ENCODE results near the gene NAA35.

NAA35 gene

GRCh38 chr9:86054695-86055094 lies 113.7 kb downstream of the NAA35 start:
- H3K4me3 ChIP-seq (replicated peaks; ENCODE audit: low read depth, low read length): no peak overlapping the region
- no peak for DNase-seq (ENCODE audit: extremely low read depth, low read depth)
- no peak for TF ChIP-seq CTCF (IDR thresholded peaks at IDR 0.05; ENCODE audit: low read depth, low read length, missing control alignments)

GRCh38 chr9:86057491-86057890 lies 116.5 kb downstream of the NAA35 start:
- no peak for DNase-seq (ENCODE audit: extremely low read depth, low read depth)
- no peak overlapping the region for H3K4me3 ChIP-seq (replicated peaks; ENCODE audit: low read depth, low read length)
- TF ChIP-seq CTCF (IDR thresholded peaks at IDR 0.05; ENCODE audit: low read depth, low read length, missing control alignments): no peak

DNA sequence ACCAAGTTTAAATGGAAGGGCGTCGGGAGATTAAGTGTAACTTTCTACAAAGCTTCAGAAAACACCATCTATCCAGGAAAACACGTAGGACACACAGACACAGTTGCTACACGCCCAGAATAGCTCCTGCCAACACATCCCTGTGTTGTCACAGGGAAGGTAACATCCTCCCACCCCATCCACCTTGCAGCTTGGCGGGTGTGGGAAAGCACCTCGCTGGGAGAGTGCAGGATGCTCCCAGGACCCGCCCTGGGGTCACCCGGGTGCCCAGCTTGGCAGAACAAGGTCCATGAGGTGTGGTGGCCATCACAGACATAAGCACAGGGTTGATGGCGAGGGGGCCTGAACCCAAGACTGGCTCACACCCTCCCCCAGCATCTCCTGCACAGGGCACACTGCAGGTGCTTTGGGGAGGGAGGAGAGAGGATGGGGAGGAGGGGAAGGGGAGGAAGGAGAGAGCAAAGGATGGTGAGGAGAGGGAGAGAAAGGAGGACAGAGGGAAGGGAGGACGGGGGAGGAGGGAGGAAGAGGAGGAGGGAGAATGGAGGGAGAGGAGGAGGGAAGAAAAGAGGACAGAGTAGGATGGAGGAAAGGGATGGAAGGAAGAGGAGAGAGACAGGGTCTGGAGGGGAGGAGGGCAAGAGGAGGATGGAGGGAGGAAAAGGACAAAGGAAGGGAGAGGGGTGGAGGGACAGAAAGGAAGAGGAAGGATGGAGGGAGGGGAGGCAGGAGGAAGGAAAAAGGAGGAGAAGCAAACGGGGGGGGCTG lies 121.2 kb downstream of the NAA35 start:
- H3K4me3 ChIP-seq (replicated peaks; ENCODE audit: low read depth, low read length): no peak overlapping the region
- TF ChIP-seq CTCF (IDR thresholded peaks at IDR 0.05; ENCODE audit: low read depth, low read length, missing control alignments): no peak
- no peak for DNase-seq (ENCODE audit: extremely low read depth, low read depth)

DNA sequence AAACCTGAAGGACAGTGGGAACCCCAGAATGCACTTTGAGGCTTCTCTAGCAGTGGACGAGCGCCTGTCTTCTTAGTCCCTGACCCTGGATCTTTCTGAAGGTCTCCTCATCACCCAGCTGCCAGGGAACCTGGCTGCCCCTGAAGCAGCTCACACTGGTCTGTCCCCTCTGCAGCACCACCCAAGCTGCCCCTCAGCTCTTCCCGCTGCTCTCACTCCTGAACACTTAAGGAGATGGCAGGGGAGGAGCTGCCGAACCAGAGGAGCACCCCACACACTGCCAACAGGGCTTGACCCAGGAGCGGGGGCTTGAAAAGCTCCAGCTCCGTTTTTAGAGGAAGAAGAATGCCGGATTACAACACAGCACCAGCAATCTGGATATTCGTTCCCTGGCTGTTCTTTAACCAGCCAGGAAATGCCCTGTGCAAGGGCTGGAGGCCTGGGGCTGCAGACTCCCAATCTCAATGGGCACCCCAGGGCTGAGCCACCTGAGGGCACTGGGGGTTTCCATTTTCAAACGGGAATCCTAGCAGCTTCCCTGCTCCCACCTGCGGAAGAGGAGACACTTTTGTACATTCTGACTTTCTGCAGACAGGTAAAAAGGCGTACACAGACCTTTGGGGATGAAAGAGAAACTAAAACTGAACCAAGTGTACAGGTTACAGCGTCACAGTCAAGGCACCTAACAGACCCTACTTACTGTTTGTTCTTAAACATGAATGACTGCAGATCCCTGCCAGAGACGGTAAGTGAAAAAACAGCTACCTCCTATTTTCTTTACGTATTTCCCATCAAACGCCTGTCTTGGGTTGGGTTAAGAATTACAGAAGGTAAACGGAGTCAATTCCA lies 122.1 kb downstream of the NAA35 start:
- DNase-seq (ENCODE audit: extremely low read depth, low read depth): no peak
- no peak for TF ChIP-seq CTCF (IDR thresholded peaks at IDR 0.05; ENCODE audit: low read depth, low read length, missing control alignments)
- H3K4me3 ChIP-seq (replicated peaks; ENCODE audit: low read depth, low read length): no peak overlapping the region

- no peak for TF ChIP-seq CTCF (IDR thresholded peaks at IDR 0.05; ENCODE audit: low read depth, low read length, missing control alignments)
- no peak for DNase-seq (ENCODE audit: extremely low read depth, low read depth)
- H3K4me3 ChIP-seq (replicated peaks; ENCODE audit: low read depth, low read length): no peak overlapping the region
These were observed 123.3 kb downstream of the NAA35 start for GRCh38 chr9:86064220-86064619.

- TF ChIP-seq CTCF (IDR thresholded peaks at IDR 0.05; ENCODE audit: low read depth, low read length, missing control alignments): no peak
- no peak overlapping the region for H3K4me3 ChIP-seq (replicated peaks; ENCODE audit: low read depth, low read length)
- no peak for DNase-seq (ENCODE audit: extremely low read depth, low read depth)
These were observed 128.4 kb downstream of the NAA35 start for GRCh38 chr9:86069206-86069869.
